Esophagus muscularis mucosa (tissue), 4 donors: ENCODE measurements around the gene MBOAT7. TPM values are rescaled to one million over a fixed set of nuclear protein-coding genes. Genes with fewer than 3 reads are reported as not detected.
"Not testable (repeated sequence)": the region's sequence is repeated elsewhere in the genome, so short reads cannot be mapped to it uniquely, and the experiment has no call there.

Experiments
- DNase-seq: peaks from one replicate; pipeline ENCODE4 v3.0.0-alpha.2; 2017; ENCODE audit errors: extremely low spot score
- H3K27ac ChIP-seq, 4 donors: fragments of 200-600 bp; sonication (generic); replicated peaks in 1 of 4; 1 replicate in 3 of 4; 2 replicates in 1 of 4; pipeline ENCODE4 v1.5.1; 2016 to 2019; ENCODE audit warnings: mild to moderate bottlenecking in 1 of 4
- H3K27me3 ChIP-seq, 4 donors: fragments of 200-600 bp; sonication (generic); one replicate each; pipeline versions ENCODE4 v1.5.1 to v1.6.0; 2016 to 2019
- H3K36me3 ChIP-seq, 4 donors: fragments of 200-600 bp; sonication (generic); one replicate each; pipeline ENCODE4 v1.5.1; 2016 to 2019
- H3K4me1 ChIP-seq, 4 donors: fragments of 200-600 bp; sonication (generic); one replicate each; pipeline ENCODE4 v1.5.1; 2016 to 2019
- H3K4me3 ChIP-seq, 4 donors: fragments of 200-600 bp; sonication (generic); 1 replicate in 2 of 4; 2 replicates in 2 of 4; pipeline ENCODE4 v1.5.1; 2016 to 2019; ENCODE audit warnings: mild to moderate bottlenecking in 4 of 4, moderate library complexity in 1 of 4
- H3K9me3 ChIP-seq, 4 donors: fragments of 200-600 bp; sonication (generic); 1 replicate in 3 of 4; 2 replicates in 1 of 4; pipeline ENCODE4 v1.5.1; 2016 to 2019
- CTCF ChIP-seq, 3 experiments: fragments of 200-600 bp in 2 of 3; fragments of 450-650 bp in 1 of 3; sonication (generic) in 2 of 3; IDR thresholded peaks; one replicate each; pipeline ENCODE4 v1.5.1; 2017 to 2019; ENCODE audit warnings: antibody characterized with exemption in 3 of 3, mild to moderate bottlenecking in 2 of 3, moderate library complexity in 1 of 3
- EP300 ChIP-seq: sonication (generic); formaldehyde crosslinking; IDR thresholded peaks from one replicate; pipeline ENCODE4 v1.6.1; 2017; ENCODE audit warnings: antibody characterized with exemption
- POLR2A ChIP-seq: fragments of 450-650 bp; IDR thresholded peaks from one replicate; pipeline ENCODE4 v1.6.1; 2017; ENCODE audit warnings: antibody characterized with exemption, moderate library complexity, mild to moderate bottlenecking, low read depth
- POLR2AphosphoS5 ChIP-seq, 2 donors: sonication (generic); formaldehyde crosslinking; IDR thresholded peaks; one replicate each; pipeline ENCODE4 v1.6.1; 2017; ENCODE audit warnings: antibody characterized with exemption in 2 of 2
- WGBS: methylation state at CpG from one replicate; pipeline ENCODE4 v1.1.5; 2018; 5-methylcytosine and 5-hydroxymethylcytosine counted together
- intact Hi-C: fragments of 100-400 bp; cut with DNase I; formaldehyde crosslinking; loops from one replicate; pipeline ENCODE4 v1.15.1; 2023
- total RNA-seq, 4 donors: library from RNA; depleted of rRNA; stranded (reverse); fragments of >200 nt; gene quantifications; one replicate each; pipeline versions ENCODE4 v1.1.0 to v1.2.1, GENCODE V29; 2016

MBOAT7 gene
- total RNA-seq, 4 donors from 2014 or later: 40.3 to 83.2 (median 59.4) TPM

GRCh38 chr19:54188215-54188871 is 1.0 kb downstream of the MBOAT7 start:
- WGBS: 20% methylated on average over 11 of the region's 12 CpGs
- TF ChIP-seq POLR2AphosphoS5 (IDR thresholded peaks at IDR 0.05): no peak
- no peak for TF ChIP-seq POLR2A
- no peak for TF ChIP-seq CTCF (IDR thresholded peaks at IDR 0.05)
- no peak for TF ChIP-seq EP300
- DNase-seq: no peak
- peaks cover 3 to 29% (median 15%) of the 10 kb centered on the region in 4 donors for H3K36me3 ChIP-seq
- no peaks in the 10 kb centered on the region for H3K27me3 ChIP-seq
- H3K9me3 ChIP-seq: no peaks in the 10 kb centered on the region
- H3K27ac ChIP-seq: peak overlapping the region; percentile 97 to 99 (median 98)
- intact Hi-C loops: no loop called here
- peaks cover 24 to 35% (median 34%) of the 10 kb centered on the region in 4 donors for H3K4me1 ChIP-seq
- H3K4me3 ChIP-seq: peak overlapping the region; percentile 76 to 93 (median 90)

- no peaks in the 10 kb centered on the region for H3K27me3 ChIP-seq
- H3K27ac ChIP-seq: no peak overlapping the region
- TF ChIP-seq POLR2A (no peak), CTCF (IDR thresholded peaks at IDR 0.05) (no peak), EP300 (no peak), POLR2AphosphoS5 (IDR thresholded peaks at IDR 0.05) (no peak)
- H3K36me3 ChIP-seq: peaks cover 0 to 22% (median 9%) of the 10 kb centered on the region in 4 donors
- H3K9me3 ChIP-seq: no peaks in the 10 kb centered on the region
- intact Hi-C loops: no loop called here
- H3K4me3 ChIP-seq: no peak overlapping the region
- 88% methylated on average over 11 of the region's 11 CpGs for WGBS
- H3K4me1 ChIP-seq: peaks cover 17 to 26% (median 22%) of the 10 kb centered on the region in 4 donors
- DNase-seq: no peak
Observed at GRCh38 chr19:54186934-54187381, 2.4 kb downstream of the MBOAT7 start.

DNA sequence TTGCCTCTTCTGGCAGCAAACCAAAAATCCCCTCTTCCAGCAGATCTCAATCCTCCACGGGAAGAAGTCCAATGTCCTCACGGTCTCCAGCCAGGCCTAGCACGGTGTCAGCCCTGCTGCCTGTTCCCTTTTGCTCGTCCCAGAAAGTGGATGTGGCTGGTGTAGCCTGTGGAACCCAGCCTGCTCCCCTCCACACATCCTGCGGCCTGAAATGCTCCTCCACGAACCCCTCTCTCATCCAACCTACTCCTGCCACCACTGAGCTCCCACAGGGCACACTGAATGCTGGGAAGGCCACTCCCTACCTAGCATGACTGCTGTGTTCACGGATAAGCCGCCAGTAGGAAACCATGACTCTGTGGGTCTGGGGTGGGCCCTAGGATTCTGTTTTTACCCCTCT is 3.0 kb downstream of the MBOAT7 start:
- Histone ChIP-seq H3K4me1 (peaks cover 11 to 20% (median 15%) of the 10 kb centered on the region in 4 donors), H3K27ac (no peak overlapping the region), H3K27me3 (no peaks in the 10 kb centered on the region), H3K36me3 (peaks cover 0 to 22% (median 9%) of the 10 kb centered on the region in 4 donors), H3K9me3 (no peaks in the 10 kb centered on the region), H3K4me3 (no peak overlapping the region)
- intact Hi-C loops: no loop called here
- no peak for TF ChIP-seq POLR2AphosphoS5 (IDR thresholded peaks at IDR 0.05)
- TF ChIP-seq CTCF (IDR thresholded peaks at IDR 0.05): no peak
- TF ChIP-seq POLR2A: no peak
- TF ChIP-seq EP300: no peak
- 87% methylated on average over 8 of the region's 8 CpGs for WGBS
- no peak for DNase-seq

DNA sequence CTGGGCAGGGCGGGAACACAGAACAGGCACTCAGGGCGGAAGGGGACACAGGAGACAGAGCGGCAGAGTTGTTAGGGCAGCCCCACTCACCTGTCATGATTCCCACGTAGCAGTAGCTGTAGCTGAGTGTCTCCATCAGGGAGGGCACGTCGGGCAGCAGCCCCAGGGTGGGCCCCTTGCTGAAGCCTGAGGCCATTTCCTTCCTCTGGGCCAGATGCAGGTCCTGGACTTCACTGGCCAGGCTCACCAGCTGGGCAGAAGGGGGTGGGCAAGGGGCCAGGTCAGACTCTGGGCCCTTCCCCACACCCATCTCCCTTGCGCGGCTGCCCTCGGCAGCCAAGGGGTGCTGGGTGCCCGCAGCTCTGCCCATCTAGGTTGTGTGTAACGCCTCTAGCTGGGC is 5.9 kb downstream of the MBOAT7 start:
- Histone ChIP-seq H3K36me3 (peaks cover 0 to 47% (median 30%) of the 10 kb centered on the region in 4 donors), H3K9me3 (no peaks in the 10 kb centered on the region)
- WGBS: 89% methylated on average over 3 of the region's 11 CpGs

DNA sequence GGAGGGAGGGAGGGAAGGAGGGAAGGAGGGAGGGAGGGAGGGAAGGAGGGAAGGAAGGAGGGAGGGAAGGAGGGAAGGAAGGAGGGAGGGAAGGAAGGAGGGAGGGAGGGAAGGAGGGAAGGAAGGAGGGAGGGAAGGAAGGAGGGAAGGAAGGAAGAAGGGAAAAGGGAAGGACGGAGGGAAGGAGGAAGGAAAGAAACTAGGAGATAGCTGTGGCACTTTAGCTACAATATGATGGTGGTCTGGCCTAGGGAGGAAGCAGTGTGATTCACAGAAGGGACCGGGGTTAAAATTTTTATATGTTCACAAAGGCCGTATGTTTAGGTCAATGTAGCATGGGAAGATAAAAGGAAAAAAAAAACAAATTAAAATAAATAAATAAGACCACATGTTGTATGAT is 7.5 kb downstream of the MBOAT7 start:
- H3K27me3 ChIP-seq, intact Hi-C loops, H3K4me1 ChIP-seq, H3K27ac ChIP-seq, H3K4me3 ChIP-seq, H3K9me3 ChIP-seq, DNase-seq: not testable (repeated sequence)
- peaks cover 0 to 47% (median 32%) of the 10 kb centered on the region in 4 donors for H3K36me3 ChIP-seq
- WGBS: 85% methylated on average over 3 of the region's 3 CpGs

More for the DNA sequence above, 5.9 kb downstream of the MBOAT7 start:
- Histone ChIP-seq H3K4me3 (no peak overlapping the region), H3K27me3 (no peaks in the 10 kb centered on the region), H3K27ac (no peak overlapping the region), H3K4me1 (peaks cover 5 to 11% (median 7%) of the 10 kb centered on the region in 4 donors)
- DNase-seq: no peak
- TF ChIP-seq CTCF (IDR thresholded peaks at IDR 0.05) (no peak), POLR2AphosphoS5 (IDR thresholded peaks at IDR 0.05) (no peak), EP300 (no peak), POLR2A (no peak)
- intact Hi-C loops: no loop called here
